IPS-11a (cell line): ENCODE results near the gene NFS1.

Experiments
- H3K4me3 ChIP-seq: one replicate; pipeline ENCODE4 v1.5.1; 2013; ENCODE audit warnings: low read depth, low read length, control low read depth

The NFS1 gene

GRCh38 chr20:35644806-35645205 lies 54.3 kb downstream of the NFS1 start:
- no peak overlapping the region for H3K4me3 ChIP-seq

- H3K4me3 ChIP-seq, result no peak overlapping the region
These were observed 56.1 kb downstream of the NFS1 start for GRCh38 chr20:35643045-35643444.

- no peak overlapping the region for H3K4me3 ChIP-seq
These were observed 57.4 kb downstream of the NFS1 start for GRCh38 chr20:35641743-35642142.

GRCh38 chr20:35640724-35641123 lies 58.4 kb downstream of the NFS1 start:
- no peak overlapping the region for H3K4me3 ChIP-seq

- H3K4me3 ChIP-seq, result no peak overlapping the region
These were observed 60.4 kb downstream of the NFS1 start for GRCh38 chr20:35638751-35639150.

GRCh38 chr20:35637276-35637675 lies 61.9 kb downstream of the NFS1 start:
- no peak overlapping the region for H3K4me3 ChIP-seq

- H3K4me3 ChIP-seq, result no peak overlapping the region
These were observed 63.1 kb downstream of the NFS1 start for GRCh38 chr20:35636095-35636494.

- H3K4me3 ChIP-seq, result no peak overlapping the region
These were observed 63.5 kb downstream of the NFS1 start for GRCh38 chr20:35635652-35636051.

GRCh38 chr20:35632539-35633115 lies 66.5 kb downstream of the NFS1 start:
- H3K4me3 ChIP-seq, result no peak overlapping the region

- H3K4me3 ChIP-seq, result no peak overlapping the region
These were observed 68.5 kb downstream of the NFS1 start for GRCh38 chr20:35630636-35631035.

- H3K4me3 ChIP-seq, result no peak overlapping the region
These were observed 69.6 kb downstream of the NFS1 start for GRCh38 chr20:35629427-35630145.

GRCh38 chr20:35627121-35627520 lies 72.0 kb downstream of the NFS1 start:
- H3K4me3 ChIP-seq, result no peak overlapping the region

- H3K4me3 ChIP-seq, result no peak overlapping the region
These were observed 72.7 kb downstream of the NFS1 start for GRCh38 chr20:35626386-35627001.

GRCh38 chr20:35625584-35626385 lies 73.4 kb downstream of the NFS1 start:
- H3K4me3 ChIP-seq, result no peak overlapping the region

GRCh38 chr20:35621560-35621946 lies 77.6 kb downstream of the NFS1 start:
- no peak overlapping the region for H3K4me3 ChIP-seq

- H3K4me3 ChIP-seq, result no peak overlapping the region
These were observed 78.2 kb downstream of the NFS1 start for GRCh38 chr20:35620818-35621559.

- H3K4me3 ChIP-seq, result peak overlapping the region; percentile 47
These were observed 79.7 kb downstream of the NFS1 start for GRCh38 chr20:35619196-35620095.

- H3K4me3 ChIP-seq, result peak overlapping the region; percentile 30
These were observed 80.7 kb downstream of the NFS1 start for GRCh38 chr20:35618263-35619131.
